K562 (cell line): ENCODE results near the gene CFD. TPM values are rescaled to one million over a fixed set of nuclear protein-coding genes. Genes with fewer than 3 reads are reported as not detected.

ENCODE experiments used
- CEBPZ ChIP-seq: fragments of 150-350 bp; IDR thresholded peaks from 2 replicates; pipeline ENCODE4 v1.6.1; 2014; ENCODE audit warnings: low read depth, mild to moderate bottlenecking, low read length, borderline replicate concordance
- EHMT2 ChIP-seq: fragments of 450-650 bp; IDR thresholded peaks from 2 replicates; pipeline ENCODE4 v1.6.1; 2018; ENCODE audit warnings: antibody characterized with exemption
- HSF4 ChIP-seq: fragments of 250-450 bp; sonication (Bioruptor Pico); IDR thresholded peaks from 2 replicates; pipeline ENCODE4 v2.1.2; 2022; ENCODE audit warnings: mild to moderate bottlenecking, moderate library complexity, borderline replicate concordance
- PATZ1 ChIP-seq: fragments of 250-450 bp; sonication (Bioruptor Pico); IDR thresholded peaks from 2 replicates; pipeline ENCODE4 v1.5.0; 2020; ENCODE audit warnings: mild to moderate bottlenecking, borderline replicate concordance
- PHTF2 ChIP-seq: fragments of 250-450 bp; sonication (Bioruptor Pico); IDR thresholded peaks from 2 replicates; pipeline ENCODE4 v1.5.0; 2021; ENCODE audit warnings: mild to moderate bottlenecking
- RUNX1 ChIP-seq: sonication (generic); IDR thresholded peaks from 2 replicates; pipeline ENCODE4 v1.6.1; 2016; ENCODE audit warnings: antibody characterized with exemption, low read depth
- polyA plus RNA-seq, 8 experiments: library from polyadenylated mRNA; depleted of rRNA in 4 of 8; stranded (reverse) in 5 of 8; unstranded in 3 of 8; fragments of >200 nt; fragmentation: Nextera tagmentation in 2 of 8; fragmentation: Illumina TruSeq in 1 of 8; extraction: Ambion mirVana in 2 of 8; extraction: Trizol in 1 of 8; gene quantifications; 2 replicates each; pipeline versions ENCODE4 v1.2.1 to v1.2.3, GENCODE V29; 2011 to 2014; ENCODE audit warnings: inconsistent platforms in 1 of 8, missing spikeins in 1 of 8
- total RNA-seq, 7 experiments: library from RNA; depleted of rRNA in 6 of 7; stranded (reverse); fragments of >200 nt in 6 of 7; fragmentation: Illumina TruSeq in 2 of 7; extraction: Trizol in 2 of 7; gene quantifications; 2 replicates each; pipeline versions ENCODE4 v1.2.1 to v1.2.3, GENCODE V29; 2011 to 2021; ENCODE audit warnings: low replicate concordance in 1 of 7

Gene CFD
- total and polyA plus RNA-seq, 9 of the 15 experiments (the other 6 are each of a cell fraction or from before 2014, with no cell fraction given) = 0.52 to 59.4 (median 7.6) TPM

- no peak for TF ChIP-seq CEBPZ
- no peak for TF ChIP-seq PATZ1
- no peak for TF ChIP-seq PHTF2
- TF ChIP-seq RUNX1 = no peak
- no peak for TF ChIP-seq HSF4
- no peak for TF ChIP-seq EHMT2
These were observed 15.9 kb downstream of the CFD start (continued) for GRCh38 chr19:875265-875879.
